SKM-1 (cell line): ENCODE results near the gene CD209.
"Not testable (repeated sequence)": the region's sequence is repeated elsewhere in the genome, so short reads cannot be mapped to it uniquely, and the experiment has no call there.

Experiments used
- DNase-seq: peaks from one replicate; lab custom pipeline; 2025; ENCODE audit not compliant: unreplicated experiment; lab: John Stamatoyannopoulos, UW

Gene CD209

GRCh38 chr19:7746903-7747884 lies at the start of gene CD209:
Gene CD209 (minus strand): TSS chr19:7747534. CDS start chr19:7747511, 23 bp downstream.
- no peak for DNase-seq

GRCh38 chr19:7795555-7796161 lies 48.3 kb upstream of the CD209 start:
- no peak for DNase-seq

- no peak for DNase-seq
Observed at GRCh38 chr19:7793493-7793892, 46.2 kb upstream of the CD209 start.

- not testable (repeated sequence) for DNase-seq
Observed at GRCh38 chr19:7792701-7793100, 45.4 kb upstream of the CD209 start.

GRCh38 chr19:7792281-7792680 lies 44.9 kb upstream of the CD209 start:
- no peak for DNase-seq

GRCh38 chr19:7790416-7790815 lies 43.1 kb upstream of the CD209 start:
- no peak for DNase-seq

- DNase-seq, result no peak
Observed at GRCh38 chr19:7789447-7789846, 42.1 kb upstream of the CD209 start.

- DNase-seq, result no peak
Observed at GRCh38 chr19:7788933-7789323, 41.6 kb upstream of the CD209 start.

- no peak for DNase-seq
Observed at GRCh38 chr19:7788178-7788932, 41.0 kb upstream of the CD209 start.

- no peak for DNase-seq
Observed at GRCh38 chr19:7787602-7788177, 40.4 kb upstream of the CD209 start.

- no peak for DNase-seq
Observed at GRCh38 chr19:7787141-7787540, 39.8 kb upstream of the CD209 start.

- DNase-seq, result no peak
Observed at GRCh38 chr19:7784856-7785255, 37.5 kb upstream of the CD209 start.

GRCh38 chr19:7783991-7784423 lies 36.7 kb upstream of the CD209 start:
- peak; percentile 31 for DNase-seq

GRCh38 chr19:7781157-7781556 lies 33.8 kb upstream of the CD209 start:
- no peak for DNase-seq

- no peak for DNase-seq
Observed at GRCh38 chr19:7779631-7780486, 32.5 kb upstream of the CD209 start.

GRCh38 chr19:7778081-7778480 lies 30.7 kb upstream of the CD209 start:
- DNase-seq, result no peak

GRCh38 chr19:7775761-7776160 lies 28.4 kb upstream of the CD209 start:
- no peak for DNase-seq

GRCh38 chr19:7773841-7774240 lies 26.5 kb upstream of the CD209 start:
- DNase-seq, result no peak

GRCh38 chr19:7772752-7773291 lies 25.5 kb upstream of the CD209 start:
- peak; percentile 79 for DNase-seq

- no peak for DNase-seq
Observed at GRCh38 chr19:7771072-7771471, 23.7 kb upstream of the CD209 start.
